Measurements from ENCODE around the gene MYCL.

Gene MYCL

GRCh38 chr1:39850606-39851216, 51.0 kb downstream of the MYCL start:
- no peak for DNase-seq

GRCh38 chr1:39849203-39849602, 52.5 kb downstream of the MYCL start:
- DNase-seq: no peak

GRCh38 chr1:39847940-39848339, 53.8 kb downstream of the MYCL start:
- DNase-seq: no peak

- DNase-seq: no peak
These were observed 54.9 kb downstream of the MYCL start for GRCh38 chr1:39846796-39847195.

- DNase-seq: peak; percentile 71 to 83 (median 78)
These were observed 55.8 kb downstream of the MYCL start for GRCh38 chr1:39845569-39846566.

All from T-helper 1 cell (primary cell).